DMS79 treated with DMSO at 0.1 percent for 48 hours (cell line): ENCODE measurements around the gene FASTKD2.

Experiments
- DNase-seq: peaks from one replicate; lab custom pipeline; 2025; lab: John Stamatoyannopoulos, UW

The FASTKD2 gene

GRCh38 chr2:206837775-206838174 is 72.4 kb downstream of the FASTKD2 start:
- no peak for DNase-seq

GRCh38 chr2:206838690-206839089 is 73.3 kb downstream of the FASTKD2 start:
- no peak for DNase-seq

DNA sequence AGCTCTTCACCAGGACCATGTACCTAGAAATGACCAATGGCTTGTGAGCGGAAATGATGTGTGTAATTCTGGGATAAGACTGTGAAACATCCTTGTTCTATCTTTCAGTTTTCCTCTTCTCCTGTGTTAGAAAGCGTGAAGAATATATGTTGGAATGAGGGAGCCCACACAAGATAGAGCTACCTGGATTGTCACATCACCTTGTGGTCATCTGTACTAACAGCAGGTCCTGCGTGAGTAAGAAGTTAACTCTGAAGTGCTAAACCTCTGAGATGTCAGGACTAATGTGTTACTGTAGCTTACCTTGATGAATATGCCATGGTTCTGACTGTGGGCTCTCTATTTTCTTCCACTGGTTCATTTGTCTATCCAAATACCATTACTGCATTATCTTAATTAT is 75.6 kb downstream of the FASTKD2 start:
- DNase-seq: no peak
